MV-4-11 (cell line): Measurements from ENCODE around the gene MUL1.
A peak's percentile ranks its signal among the peaks of the same experiment; 100 is the strongest.
"Not testable (repeated sequence)": the region's sequence is repeated elsewhere in the genome, so short reads cannot be mapped to it uniquely, and the experiment has no call there.

Experiments
- DNase-seq: peaks from one replicate; lab custom pipeline; 2025; lab: John Stamatoyannopoulos, UW

MUL1 gene

GRCh38 chr1:20507564-20508410, at the start of gene MUL1:
TSS of gene MUL1 (minus strand) at chr1:20508151. CDS start at chr1:20508024, 127 bp downstream.
- DNase-seq: peak; percentile 84

GRCh38 chr1:20555758-20556120, 47.8 kb upstream of the MUL1 start:
- DNase-seq: peak; percentile 35

- no peak for DNase-seq
Observed at GRCh38 chr1:20555025-20555757, 47.2 kb upstream of the MUL1 start.

GRCh38 chr1:20552728-20553445, 44.9 kb upstream of the MUL1 start:
- no peak for DNase-seq

GRCh38 chr1:20551945-20552727, 44.2 kb upstream of the MUL1 start, which contains the start of gene FAM43B:
TSS of gene FAM43B (plus strand) at chr1:20552573. CDS start at chr1:20552974, 401 bp downstream.
- no peak for DNase-seq

DNA sequence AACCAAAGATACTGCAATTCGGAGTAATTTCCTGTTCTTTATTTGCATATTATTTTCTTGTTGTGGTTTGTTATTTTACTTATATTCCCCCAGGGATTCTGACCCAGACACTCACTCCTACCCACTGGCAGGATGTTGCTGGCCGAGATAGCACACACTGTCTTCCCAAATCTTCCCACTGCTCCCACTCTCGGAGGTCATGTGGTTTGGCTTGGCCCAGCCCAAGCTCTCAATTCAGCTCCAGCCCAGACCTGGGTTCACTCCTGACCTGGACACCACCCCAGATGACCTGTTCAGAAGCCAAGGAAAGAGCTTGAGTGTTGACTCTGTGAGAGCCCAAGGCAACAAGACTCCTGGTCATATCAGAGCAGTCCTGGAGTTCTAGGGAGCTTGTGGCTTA, 43.2 kb upstream of the MUL1 start:
- DNase-seq: no peak

DNA sequence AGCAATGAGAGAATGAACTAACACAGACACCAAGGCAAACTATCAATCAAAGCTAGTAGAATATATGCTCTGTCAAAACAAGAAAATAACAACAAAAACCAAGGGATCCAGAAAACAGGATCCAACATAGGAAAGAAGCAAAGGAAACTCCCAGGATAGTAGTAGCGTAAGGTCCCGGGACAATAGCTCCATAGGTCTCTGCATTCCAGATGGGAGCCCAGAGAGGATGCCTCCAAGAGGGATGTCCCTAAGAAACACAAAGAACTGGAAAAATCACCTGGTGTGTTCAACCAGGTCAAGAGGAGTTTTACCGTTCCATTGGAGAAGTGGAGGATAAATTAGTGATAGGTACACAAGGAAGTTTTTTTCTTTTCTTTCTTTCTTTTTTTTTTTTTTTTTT, 38.7 kb upstream of the MUL1 start:
- no peak for DNase-seq

- no peak for DNase-seq
Observed at GRCh38 chr1:20540281-20540680, 32.3 kb upstream of the MUL1 start.

GRCh38 chr1:20538760-20539551, 31.0 kb upstream of the MUL1 start:
- no peak for DNase-seq

GRCh38 chr1:20538227-20538626, 30.3 kb upstream of the MUL1 start:
- DNase-seq: no peak

DNA sequence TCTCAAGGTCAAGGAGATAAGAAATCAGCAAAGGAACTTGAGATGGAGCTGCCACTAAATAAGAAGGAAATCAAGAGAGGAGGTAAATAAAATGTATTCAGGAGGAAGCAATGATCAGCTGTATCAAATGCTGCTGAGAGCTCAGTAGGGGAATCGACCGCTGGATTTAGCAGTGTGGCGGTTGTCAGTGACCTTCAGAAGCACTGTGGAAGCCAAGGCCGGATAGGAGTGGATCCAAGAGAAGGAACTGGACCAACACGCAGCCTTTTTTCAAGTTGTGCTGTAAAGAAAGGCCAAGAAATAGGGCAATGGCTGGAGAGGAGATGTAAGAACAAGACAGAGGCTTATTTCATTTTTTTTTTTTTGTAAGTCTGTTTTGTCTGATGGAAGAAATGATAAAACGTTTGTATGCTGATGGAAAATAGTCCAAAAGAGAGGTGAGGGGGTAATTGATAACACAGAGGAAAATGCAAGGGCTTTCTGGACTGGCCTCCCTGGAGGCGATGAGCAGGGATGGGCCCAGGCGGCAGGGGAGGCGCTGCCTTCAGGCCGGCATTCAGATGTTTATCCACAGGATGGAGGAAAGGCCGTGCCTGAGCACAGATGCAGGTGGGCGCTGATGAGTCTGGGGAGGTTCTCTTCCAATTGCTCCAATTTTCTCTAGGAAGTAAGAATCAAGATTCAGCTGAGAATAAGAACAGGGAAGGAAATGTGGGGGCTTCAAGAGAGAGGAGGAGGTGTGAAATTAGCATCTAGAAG, 26.9 kb upstream of the MUL1 start:
- DNase-seq: no peak

GRCh38 chr1:20533635-20534034, 25.7 kb upstream of the MUL1 start:
- no peak for DNase-seq

- no peak for DNase-seq
Observed at GRCh38 chr1:20530901-20531300, 22.9 kb upstream of the MUL1 start.

- DNase-seq: no peak
Observed at GRCh38 chr1:20530306-20530705, 22.4 kb upstream of the MUL1 start.

GRCh38 chr1:20528221-20528620, 20.3 kb upstream of the MUL1 start:
- no peak for DNase-seq

GRCh38 chr1:20526267-20526666, 18.3 kb upstream of the MUL1 start:
- DNase-seq: no peak

DNA sequence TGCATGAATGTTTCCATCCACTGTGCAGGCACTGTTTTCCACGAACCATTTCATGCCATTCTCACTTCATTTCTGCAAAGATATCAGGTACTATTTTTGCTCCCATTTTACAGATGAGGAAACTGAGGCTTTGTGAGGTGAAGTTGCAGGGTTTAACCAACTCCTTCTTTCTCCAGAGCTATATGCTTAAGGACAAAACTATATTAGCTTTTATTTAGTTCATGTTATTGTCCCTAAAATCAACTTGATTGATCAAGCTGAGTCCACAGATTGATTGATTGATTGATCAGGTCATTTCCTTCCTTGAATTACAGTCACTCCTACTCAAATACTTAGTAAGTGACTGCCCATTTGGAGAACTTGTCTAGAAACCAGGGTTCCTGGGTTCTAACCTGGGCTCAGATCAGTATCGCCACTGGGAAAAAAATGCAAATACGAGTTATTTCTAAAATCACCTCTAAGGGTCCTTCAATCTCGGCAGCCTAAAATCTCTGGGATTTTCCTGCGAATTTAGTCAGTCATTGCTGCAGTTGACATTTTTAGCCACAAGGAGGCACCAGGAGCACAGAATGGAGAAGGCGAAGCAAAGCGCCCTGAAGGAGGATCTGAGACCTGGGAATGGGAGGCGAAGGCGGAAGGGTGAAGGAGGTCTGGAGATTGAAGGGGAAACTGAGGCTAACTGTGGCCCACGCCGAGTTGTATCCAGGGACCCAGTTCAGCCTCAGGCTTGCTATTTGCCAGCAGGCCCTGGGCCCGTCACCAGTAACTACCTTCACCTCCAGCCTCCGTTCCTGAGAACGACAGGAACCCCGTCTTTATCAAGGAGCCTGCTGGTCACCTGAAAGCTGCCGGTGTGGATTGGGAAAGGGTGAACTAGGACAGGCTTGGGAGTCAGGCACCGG, 14.3 kb upstream of the MUL1 start:
- DNase-seq: peak; percentile 60

DNA sequence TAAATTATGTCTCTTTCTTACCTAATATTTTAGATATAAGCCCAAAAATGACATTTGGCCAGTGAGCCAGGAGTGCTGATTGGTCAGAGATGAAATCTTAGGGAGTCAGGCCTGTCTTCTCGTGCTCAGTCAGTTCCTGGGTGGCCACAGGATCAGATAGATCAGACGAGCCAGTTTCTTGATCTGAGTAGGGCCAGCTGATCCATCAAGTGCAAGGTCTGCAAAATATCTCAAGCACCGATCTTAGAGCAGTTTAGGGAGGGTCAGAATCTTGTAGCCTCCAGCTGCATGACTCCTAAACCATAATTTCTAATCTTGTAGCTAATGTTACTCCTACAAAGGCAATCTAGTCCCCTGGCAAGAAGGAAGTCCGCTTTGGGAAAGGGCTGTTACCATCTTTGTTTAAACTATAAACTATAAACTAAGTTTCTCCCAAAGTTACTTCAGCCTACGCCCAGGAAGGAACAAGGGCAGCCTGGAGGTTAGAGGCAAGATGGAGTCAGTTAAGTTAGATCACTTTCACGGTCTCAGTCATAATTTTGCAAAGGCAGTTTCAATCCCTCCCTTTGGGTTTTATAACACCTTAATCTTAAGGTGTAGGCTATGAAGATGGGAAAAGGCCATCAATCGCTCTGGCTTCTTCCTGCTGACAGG, 11.8 kb upstream of the MUL1 start:
- DNase-seq: not testable (repeated sequence)
